GM12878 (cell line): ENCODE results near the gene DDX24. TPM values are rescaled to one million over a fixed set of nuclear protein-coding genes. Genes with fewer than 3 reads are reported as not detected.
A peak's percentile ranks its signal among the peaks of the same experiment; 100 is the strongest.

Source experiments
- ATAC-seq: fragments of 200-7000 bp; cut with Tn5 transposase; 3 replicates; pipeline ENCODE4 v1.9.1; 2020; ENCODE audit warnings: mild to moderate bottlenecking, moderate library complexity
- BruUV-seq: library from RNA; stranded (reverse); fragments of 400-500 nt; replicated peaks from 2 replicates; lab custom pipeline; 2021; lab: Mats Ljungman, UMichigan
- CTCF ChIA-PET: fragments of 300-600 bp; sonication (Branson Sonifier 250); formaldehyde crosslinking; extraction: SDS; loops from one replicate; lab custom pipeline; 2021; ENCODE audit warnings: inconsistent platforms; lab: Yijun Ruan, JAX
- POLR2A ChIA-PET: fragments of 350-600 bp; formaldehyde crosslinking; extraction: SDS; loops from one replicate; lab custom pipeline; 2021; ENCODE audit warnings: inconsistent platforms; lab: Charles Lee
- RAD21 ChIA-PET: fragments of 300-600 bp; sonication (Branson Sonifier 250); formaldehyde crosslinking; loops from one replicate; lab custom pipeline; 2023; ENCODE audit warnings: antibody characterized with exemption; ENCODE audit not compliant: unreplicated experiment; lab: Charles Lee
- SMC1A ChIA-PET: fragments of 300-600 bp; sonication (Branson Sonifier 250); formaldehyde crosslinking; loops from one replicate; lab custom pipeline; 2023; ENCODE audit not compliant: unreplicated experiment, uncharacterized antibody; lab: Charles Lee
- DNase-seq: peaks from one replicate; pipeline ENCODE4 v3.0.0-alpha.2; 2011; ENCODE audit warnings: low read depth, low spot score
- FAIRE-seq: peaks from 3 replicates; lab custom pipeline; 2011; peaks lifted over from hg19 to GRCh38; lab: Jason Lieb, UNC
- H2AFZ ChIP-seq: 2 replicates; pipeline ENCODE4 v1.6.0; 2011; ENCODE audit warnings: low read depth, low read length, control low read depth; ENCODE audit not compliant: control insufficient read depth
- H3K27ac ChIP-seq: 2 replicates; pipeline ENCODE4 v1.5.1; 2011; ENCODE audit warnings: control low read depth; ENCODE audit not compliant: control insufficient read depth, insufficient read depth
- H3K27me3 ChIP-seq, 2 experiments: replicated peaks in 1 of 2; 2 replicates each; pipeline versions ENCODE4 v1.6.0 to v1.6.1; 2011; ENCODE audit warnings: low read length in 1 of 2; ENCODE audit not compliant: control insufficient read depth in 2 of 2, insufficient read depth in 2 of 2
- H3K36me3 ChIP-seq, 2 experiments: 2 replicates each; pipeline ENCODE4 v1.5.1; 2011; ENCODE audit warnings: low read length in 1 of 2; ENCODE audit not compliant: control insufficient read depth in 2 of 2, insufficient read depth in 2 of 2
- H3K4me1 ChIP-seq: 2 replicates; pipeline ENCODE4 v1.6.1; 2011; ENCODE audit warnings: mild to moderate bottlenecking, low read length, moderate library complexity, mixed read lengths; ENCODE audit not compliant: control insufficient read depth, insufficient read depth
- H3K4me2 ChIP-seq: 2 replicates; pipeline ENCODE4 v1.6.0; 2011; ENCODE audit warnings: control low read depth; ENCODE audit not compliant: control insufficient read depth, insufficient read depth
- H3K4me3 ChIP-seq: fragments of 200-600 bp; sonication (generic); 2 replicates; pipeline ENCODE4 v1.5.1; 2016
- H3K79me2 ChIP-seq: 2 replicates; pipeline ENCODE4 v1.6.0; 2011; ENCODE audit warnings: low read length; ENCODE audit not compliant: control insufficient read depth, insufficient read depth
- H3K9ac ChIP-seq: 2 replicates; pipeline ENCODE4 v1.8.0; 2011; ENCODE audit warnings: low read length, control low read depth, mixed read lengths; ENCODE audit not compliant: control insufficient read depth, insufficient read depth
- H3K9me3 ChIP-seq: replicated peaks from 3 replicates; pipeline ENCODE4 v1.5.1; 2011; ENCODE audit warnings: mild to moderate bottlenecking, low read length; ENCODE audit not compliant: control insufficient read depth, insufficient read depth
- H4K20me1 ChIP-seq: 2 replicates; pipeline ENCODE4 v1.6.0; 2011; ENCODE audit not compliant: control insufficient read depth, insufficient read depth
- MTA3 ChIP-seq: IDR thresholded peaks from 2 replicates; pipeline ENCODE4 v1.6.1; 2012; ENCODE audit warnings: low read length, inconsistent platforms, borderline replicate concordance
- NR2C1 ChIP-seq: fragments of 450-650 bp; IDR thresholded peaks from 2 replicates; pipeline ENCODE4 v1.6.1; 2017; ENCODE audit warnings: antibody characterized with exemption, mild to moderate bottlenecking, moderate library complexity
- NR2F1 ChIP-seq: fragments of 450-650 bp; conservative IDR thresholded peaks from 2 replicates; pipeline ENCODE4 v1.6.1; 2017; ENCODE audit warnings: mild to moderate bottlenecking
- POLR2AphosphoS5 ChIP-seq: IDR thresholded peaks from 2 replicates; pipeline ENCODE4 v1.6.1; 2011; ENCODE audit warnings: mild to moderate bottlenecking, low read length, inconsistent platforms
- RFX5 ChIP-seq: IDR thresholded peaks from 2 replicates; pipeline ENCODE4 v1.6.1; 2011; ENCODE audit warnings: low read depth, low read length, improper control_type of control experiment
- RUNX3 ChIP-seq: IDR thresholded peaks from 2 replicates; pipeline ENCODE4 v1.6.1; 2012; ENCODE audit warnings: low read length, inconsistent platforms
- STAT1 ChIP-seq: fragments of 450-650 bp; conservative IDR thresholded peaks from 2 replicates; pipeline ENCODE4 v1.6.1; 2014; ENCODE audit warnings: antibody characterized with exemption, mild to moderate bottlenecking
- WGBS: methylation state at CpG from one replicate; pipeline ENCODE4 v1.1.6; 2016; ENCODE audit warnings: low lambda C conversion rate; ENCODE audit not compliant: insufficient replicate concordance, insufficient coverage; ENCODE audit errors: missing lambda C conversion rate; 5-methylcytosine and 5-hydroxymethylcytosine counted together
- in situ Hi-C: fragments of 300-500 bp; cut with MboI; formaldehyde crosslinking; loops from 9 replicates; pipeline ENCODE4 v1.14.3; 2018; ENCODE audit warnings: mixed read lengths
- intact Hi-C: fragments of 100-400 bp; cut with micrococcal nuclease; formaldehyde crosslinking; loops from one replicate; pipeline ENCODE4 v1.14.2; 2022; ENCODE audit not compliant: unreplicated experiment
- polyA plus RNA-seq, 11 experiments: library from polyadenylated mRNA; depleted of rRNA in 4 of 11; unstranded in 6 of 11; stranded (reverse) in 5 of 11; fragments of >200 nt; fragmentation: Nextera tagmentation in 4 of 11; fragmentation: Illumina TruSeq in 1 of 11; extraction: Ambion mirVana in 4 of 11; extraction: Trizol in 1 of 11; gene quantifications; 1 replicate in 1 of 11; 2 replicates in 10 of 11; pipeline versions ENCODE4 v1.2.1 to v1.2.3, GENCODE V29; 2011 to 2016; ENCODE audit warnings: inconsistent platforms in 2 of 11, missing spikeins in 2 of 11, low read depth in 1 of 11
- total RNA-seq, 4 experiments: library from RNA; depleted of rRNA in 3 of 4; stranded (reverse); fragments of >200 nt in 3 of 4; fragmentation: Illumina TruSeq in 1 of 4; extraction: Trizol in 1 of 4; gene quantifications; 2 replicates each; pipeline versions ENCODE4 v1.2.1 to v1.2.3, GENCODE V29; 2013 to 2021
- TF ChIP-seq, protein P1 (sequence below): fragments of 450-650 bp; IDR thresholded peaks from 2 replicates; pipeline ENCODE4 v1.6.1; 2017; ENCODE audit warnings: mild to moderate bottlenecking, moderate library complexity
- TF ChIP-seq, protein P2 (sequence below): IDR thresholded peaks from 2 replicates; pipeline ENCODE4 v1.6.1; 2011; ENCODE audit warnings: low read depth, low read length, improper control_type of control experiment, borderline replicate concordance

The DDX24 gene
- total and polyA plus RNA-seq, 10 of the 15 experiments (the other 5 are each of a cell fraction or from before 2014, with no cell fraction given) = 137 to 266 (median 184) TPM

DNA sequence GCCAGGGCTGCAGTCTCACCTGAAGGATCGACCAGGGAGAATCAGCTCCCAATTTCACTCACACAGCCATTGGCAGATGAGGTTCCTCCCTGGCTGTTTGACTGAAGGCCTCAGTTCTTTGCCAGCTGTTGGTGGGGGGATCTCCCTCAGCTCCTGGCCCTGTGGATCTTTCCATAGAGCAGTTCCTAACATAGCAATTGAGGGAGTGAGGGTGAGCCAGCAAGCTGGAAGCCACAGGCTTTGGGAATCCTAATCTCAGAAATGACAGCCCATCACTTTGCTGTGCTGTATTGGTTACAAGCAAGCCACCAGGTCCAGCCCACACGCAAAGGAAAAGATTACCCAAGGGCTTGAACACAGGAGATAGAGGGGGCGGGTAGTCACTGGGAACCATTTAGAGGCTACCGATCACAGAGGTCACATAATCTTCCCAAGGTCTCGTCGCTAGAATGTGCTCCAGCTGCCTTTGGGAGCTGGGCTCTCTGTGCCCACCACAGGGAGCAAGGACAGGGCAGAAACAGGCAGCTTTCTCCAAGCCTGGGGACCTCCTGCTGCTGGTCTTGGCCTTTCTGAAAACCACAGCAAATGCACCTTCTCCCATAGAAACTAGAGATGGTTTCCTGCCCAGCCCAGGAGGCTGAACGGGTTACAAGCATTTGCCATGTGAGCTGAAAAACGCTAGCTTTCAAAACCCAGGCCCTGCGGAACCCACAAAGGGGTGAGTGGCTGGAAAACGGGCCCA is 59.4 kb downstream of the DDX24 start:
- ChIA-PET SMC1A (interaction anchor here (0.5 to 1.8 kb wide), 5 partner anchors 11 to 159 kb away, joined by 3 to 6 read pairs (median 5); no protein-coding TSS in a partner anchor), RAD21 (interaction anchor here (2.0 kb wide), 1 partner anchor 82 kb away, joined by 7 read pairs; no protein-coding TSS in a partner anchor), CTCF (interaction anchor here (0.8 to 6.8 kb wide), 7 partner anchors 15 to 115 kb away, joined by 3 to 34 read pairs (median 3); no protein-coding TSS in a partner anchor)
- Histone ChIP-seq H3K4me1 (peaks cover 10% of the 10 kb centered on the region), H3K79me2 (no peaks in the 10 kb centered on the region), H3K27me3 (peaks cover 0 to under 1% of the 10 kb centered on the region in 2 experiments; a peak in 1 of 4 replicates), H3K4me3 (no peak overlapping the region), H3K9ac (no peak overlapping the region), H3K9me3 (no peaks in the 10 kb centered on the region), H4K20me1 (no peaks in the 10 kb centered on the region), H3K36me3 (no peaks in the 10 kb centered on the region)
- in situ Hi-C loops = no loop called here
- ATAC-seq = no peak
- no peak for FAIRE-seq
- DNase-seq = no peak
- no TSS peak for BruUV-seq
- TF ChIP-seq RFX5 = no peak
- 0 out of 2 replicates have a peak, but pooled peaks have one; percentile 30 for TF ChIP-seq NR2F1
- no peak for TF ChIP-seq MTA3
- peak; percentile 63 for TF ChIP-seq RUNX3
- TF ChIP-seq, all 136 proteins: peak for 2
- POLR2A ChIA-PET = interaction anchor here (0.5 to 0.7 kb wide), 2 partner anchors 19 to 110 kb away, joined by 3 to 6 read pairs; no protein-coding TSS in a partner anchor
- Histone ChIP-seq H3K27ac (no peak overlapping the region), H3K4me2 (0 out of 2 replicates have a peak overlapping the region, but pooled peaks have one; percentile 7), H2AFZ (no peak overlapping the region)
- 52% methylated on average over 10 of the region's 10 CpGs for WGBS
- intact Hi-C loops = no loop called here

DNA sequence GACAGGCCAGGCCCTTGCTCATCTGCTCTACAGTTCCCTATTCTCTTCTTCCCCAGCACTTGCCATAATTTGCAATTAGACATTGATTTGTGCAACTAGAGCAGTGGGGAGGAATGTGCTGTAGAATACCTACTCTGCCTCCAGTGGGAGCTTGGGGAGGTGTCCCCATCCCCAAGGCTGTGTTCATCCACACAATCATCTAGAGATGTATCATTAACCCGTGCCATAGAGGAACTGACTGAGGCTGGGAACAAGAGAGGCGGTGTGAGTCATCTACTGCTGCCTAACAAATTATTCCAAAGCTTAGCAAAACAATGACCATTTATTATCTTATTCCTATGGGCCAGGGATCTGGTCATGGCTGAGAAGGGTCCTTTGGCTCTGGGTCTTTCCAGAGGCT is 60.0 kb downstream of the DDX24 start:
- intact Hi-C loops (no loop called here), in situ Hi-C loops (no loop called here)
- H3K36me3 ChIP-seq = no peaks in the 10 kb centered on the region
- no TSS peak for BruUV-seq
- SMC1A ChIA-PET = interaction anchor here (0.5 to 1.8 kb wide), 5 partner anchors 10 to 159 kb away, joined by 3 to 6 read pairs (median 3); no protein-coding TSS in a partner anchor
- H2AFZ ChIP-seq = no peak overlapping the region
- POLR2A ChIA-PET = interaction anchor here (0.5 to 0.7 kb wide), 2 partner anchors 19 to 110 kb away, joined by 3 to 6 read pairs; no protein-coding TSS in a partner anchor
- ATAC-seq = 0 out of 3 replicates have a peak, but pooled peaks have one; percentile 11
- no peaks in the 10 kb centered on the region for H3K79me2 ChIP-seq
- no peak overlapping the region for H3K9ac ChIP-seq
- RAD21 ChIA-PET = interaction anchor here (2.0 kb wide), 1 partner anchor 81 kb away, joined by 7 read pairs; no protein-coding TSS in a partner anchor
- H3K27me3 ChIP-seq = peaks cover 0 to 2% of the 10 kb centered on the region in 2 experiments; a peak in 1 of 4 replicates
- H3K4me1 ChIP-seq = peaks cover 10% of the 10 kb centered on the region
- no peak overlapping the region for H3K27ac ChIP-seq
- no peaks in the 10 kb centered on the region for H3K9me3 ChIP-seq
- WGBS = 19% methylated on average over 2 of the region's 2 CpGs
- DNase-seq = no peak
- no peak overlapping the region for H3K4me2 ChIP-seq
- no peak overlapping the region for H3K4me3 ChIP-seq
- CTCF ChIA-PET = interaction anchor here (0.8 to 6.8 kb wide), 5 partner anchors 16 to 116 kb away, joined by 3 to 34 read pairs (median 4); no protein-coding TSS in a partner anchor
- FAIRE-seq = no peak
- H4K20me1 ChIP-seq = no peaks in the 10 kb centered on the region
- TF ChIP-seq, protein P1, sequence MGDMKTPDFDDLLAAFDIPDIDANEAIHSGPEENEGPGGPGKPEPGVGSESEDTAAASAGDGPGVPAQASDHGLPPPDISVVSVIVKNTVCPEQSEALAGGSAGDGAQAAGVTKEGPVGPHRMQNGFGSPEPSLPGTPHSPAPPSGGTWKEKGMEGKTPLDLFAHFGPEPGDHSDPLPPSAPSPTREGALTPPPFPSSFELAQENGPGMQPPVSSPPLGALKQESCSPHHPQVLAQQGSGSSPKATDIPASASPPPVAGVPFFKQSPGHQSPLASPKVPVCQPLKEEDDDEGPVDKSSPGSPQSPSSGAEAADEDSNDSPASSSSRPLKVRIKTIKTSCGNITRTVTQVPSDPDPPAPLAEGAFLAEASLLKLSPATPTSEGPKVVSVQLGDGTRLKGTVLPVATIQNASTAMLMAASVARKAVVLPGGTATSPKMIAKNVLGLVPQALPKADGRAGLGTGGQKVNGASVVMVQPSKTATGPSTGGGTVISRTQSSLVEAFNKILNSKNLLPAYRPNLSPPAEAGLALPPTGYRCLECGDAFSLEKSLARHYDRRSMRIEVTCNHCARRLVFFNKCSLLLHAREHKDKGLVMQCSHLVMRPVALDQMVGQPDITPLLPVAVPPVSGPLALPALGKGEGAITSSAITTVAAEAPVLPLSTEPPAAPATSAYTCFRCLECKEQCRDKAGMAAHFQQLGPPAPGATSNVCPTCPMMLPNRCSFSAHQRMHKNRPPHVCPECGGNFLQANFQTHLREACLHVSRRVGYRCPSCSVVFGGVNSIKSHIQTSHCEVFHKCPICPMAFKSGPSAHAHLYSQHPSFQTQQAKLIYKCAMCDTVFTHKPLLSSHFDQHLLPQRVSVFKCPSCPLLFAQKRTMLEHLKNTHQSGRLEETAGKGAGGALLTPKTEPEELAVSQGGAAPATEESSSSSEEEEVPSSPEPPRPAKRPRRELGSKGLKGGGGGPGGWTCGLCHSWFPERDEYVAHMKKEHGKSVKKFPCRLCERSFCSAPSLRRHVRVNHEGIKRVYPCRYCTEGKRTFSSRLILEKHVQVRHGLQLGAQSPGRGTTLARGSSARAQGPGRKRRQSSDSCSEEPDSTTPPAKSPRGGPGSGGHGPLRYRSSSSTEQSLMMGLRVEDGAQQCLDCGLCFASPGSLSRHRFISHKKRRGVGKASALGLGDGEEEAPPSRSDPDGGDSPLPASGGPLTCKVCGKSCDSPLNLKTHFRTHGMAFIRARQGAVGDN = no peak
- TF ChIP-seq STAT1 (no peak), POLR2AphosphoS5 (no peak), NR2C1 (no peak)
- TF ChIP-seq, protein P2, sequence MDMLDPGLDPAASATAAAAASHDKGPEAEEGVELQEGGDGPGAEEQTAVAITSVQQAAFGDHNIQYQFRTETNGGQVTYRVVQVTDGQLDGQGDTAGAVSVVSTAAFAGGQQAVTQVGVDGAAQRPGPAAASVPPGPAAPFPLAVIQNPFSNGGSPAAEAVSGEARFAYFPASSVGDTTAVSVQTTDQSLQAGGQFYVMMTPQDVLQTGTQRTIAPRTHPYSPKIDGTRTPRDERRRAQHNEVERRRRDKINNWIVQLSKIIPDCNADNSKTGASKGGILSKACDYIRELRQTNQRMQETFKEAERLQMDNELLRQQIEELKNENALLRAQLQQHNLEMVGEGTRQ = no peak
